Upper lobe of left lung (tissue), 4 donors: ENCODE data around the gene SEC61G.

Experiments used
- EP300 ChIP-seq, 4 donors: sonication (generic); formaldehyde crosslinking; IDR thresholded peaks; one replicate each; pipeline ENCODE4 v1.5.1; 2017; ENCODE audit warnings: antibody characterized with exemption in 4 of 4, control low read depth in 2 of 4
- POLR2A ChIP-seq, 4 donors: fragments of 450-650 bp; IDR thresholded peaks; one replicate each; pipeline ENCODE4 v1.5.1; 2016 to 2017; ENCODE audit warnings: antibody characterized with exemption in 4 of 4, mild to moderate bottlenecking in 2 of 4
- POLR2AphosphoS5 ChIP-seq, 2 donors: sonication (generic); formaldehyde crosslinking; IDR thresholded peaks; one replicate each; pipeline ENCODE4 v1.5.1; 2017; ENCODE audit warnings: antibody characterized with exemption in 2 of 2
- TF ChIP-seq, protein P1 (sequence below), 6 experiments: fragments of 450-650 bp in 4 of 6; fragments of 200-600 bp in 2 of 6; sonication (generic) in 2 of 6; IDR thresholded peaks; one replicate each; pipeline ENCODE4 v1.5.1; 2016 to 2019; ENCODE audit warnings: antibody characterized with exemption in 6 of 6

GRCh38 chr7:54783952-54784351, 24.9 kb upstream of the SEC61G start:
- TF ChIP-seq, protein P1, sequence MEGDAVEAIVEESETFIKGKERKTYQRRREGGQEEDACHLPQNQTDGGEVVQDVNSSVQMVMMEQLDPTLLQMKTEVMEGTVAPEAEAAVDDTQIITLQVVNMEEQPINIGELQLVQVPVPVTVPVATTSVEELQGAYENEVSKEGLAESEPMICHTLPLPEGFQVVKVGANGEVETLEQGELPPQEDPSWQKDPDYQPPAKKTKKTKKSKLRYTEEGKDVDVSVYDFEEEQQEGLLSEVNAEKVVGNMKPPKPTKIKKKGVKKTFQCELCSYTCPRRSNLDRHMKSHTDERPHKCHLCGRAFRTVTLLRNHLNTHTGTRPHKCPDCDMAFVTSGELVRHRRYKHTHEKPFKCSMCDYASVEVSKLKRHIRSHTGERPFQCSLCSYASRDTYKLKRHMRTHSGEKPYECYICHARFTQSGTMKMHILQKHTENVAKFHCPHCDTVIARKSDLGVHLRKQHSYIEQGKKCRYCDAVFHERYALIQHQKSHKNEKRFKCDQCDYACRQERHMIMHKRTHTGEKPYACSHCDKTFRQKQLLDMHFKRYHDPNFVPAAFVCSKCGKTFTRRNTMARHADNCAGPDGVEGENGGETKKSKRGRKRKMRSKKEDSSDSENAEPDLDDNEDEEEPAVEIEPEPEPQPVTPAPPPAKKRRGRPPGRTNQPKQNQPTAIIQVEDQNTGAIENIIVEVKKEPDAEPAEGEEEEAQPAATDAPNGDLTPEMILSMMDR (IDR thresholded peaks at IDR 0.05) = no peak
- TF ChIP-seq POLR2A (IDR thresholded peaks at IDR 0.05) (no peak), EP300 (IDR thresholded peaks at IDR 0.05) (no peak), POLR2AphosphoS5 (IDR thresholded peaks at IDR 0.05) (no peak)
